HG02588 (cell line): ENCODE measurements around the gene CNN2.

ENCODE experiments used
- ATAC-seq: cut with Tn5 transposase; IDR thresholded peaks from one replicate; pipeline ENCODE4 v1.9.1; 2021; ENCODE audit warnings: mild to moderate bottlenecking, moderate library complexity; ENCODE audit not compliant: unreplicated experiment

Gene CNN2

DNA sequence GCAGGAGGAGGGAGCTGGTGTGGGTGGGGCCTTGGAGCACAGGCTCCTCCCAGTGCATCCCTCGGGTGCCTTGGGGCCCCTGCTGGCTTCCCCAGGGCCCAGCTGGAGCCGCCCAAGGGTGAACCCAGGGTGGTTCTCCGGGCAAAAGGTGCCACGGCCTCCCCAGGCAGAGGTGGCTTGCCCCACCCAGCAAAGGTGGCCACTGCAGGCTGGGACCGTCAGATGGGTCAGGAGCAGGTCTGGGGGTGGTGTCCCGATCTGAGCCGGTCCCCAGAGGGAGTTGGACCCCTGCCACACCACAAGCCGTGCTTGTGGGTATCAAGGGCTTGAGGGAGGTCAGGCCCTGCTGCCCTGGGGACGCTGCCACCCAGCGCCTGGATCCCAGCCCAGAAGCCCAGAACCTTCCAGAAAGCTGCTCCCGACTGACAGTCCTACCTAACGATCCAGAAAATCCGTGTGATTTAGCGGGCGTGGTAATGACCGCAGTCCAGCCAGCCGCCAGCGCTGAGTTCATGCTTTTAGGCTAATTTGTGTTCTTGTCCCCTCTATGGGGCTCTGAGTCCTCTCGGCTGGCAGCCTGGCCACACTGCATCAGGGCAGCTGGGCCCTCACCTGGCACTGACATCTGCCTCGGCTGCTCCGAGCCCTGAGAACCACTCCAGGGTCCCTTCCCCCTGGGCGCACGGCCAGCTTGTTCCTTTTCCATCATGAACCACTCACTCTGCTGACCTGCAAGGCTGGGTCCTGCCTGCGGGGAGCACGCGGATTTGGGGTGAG is 31.2 kb upstream of the CNN2 start:
- no peak for ATAC-seq

DNA sequence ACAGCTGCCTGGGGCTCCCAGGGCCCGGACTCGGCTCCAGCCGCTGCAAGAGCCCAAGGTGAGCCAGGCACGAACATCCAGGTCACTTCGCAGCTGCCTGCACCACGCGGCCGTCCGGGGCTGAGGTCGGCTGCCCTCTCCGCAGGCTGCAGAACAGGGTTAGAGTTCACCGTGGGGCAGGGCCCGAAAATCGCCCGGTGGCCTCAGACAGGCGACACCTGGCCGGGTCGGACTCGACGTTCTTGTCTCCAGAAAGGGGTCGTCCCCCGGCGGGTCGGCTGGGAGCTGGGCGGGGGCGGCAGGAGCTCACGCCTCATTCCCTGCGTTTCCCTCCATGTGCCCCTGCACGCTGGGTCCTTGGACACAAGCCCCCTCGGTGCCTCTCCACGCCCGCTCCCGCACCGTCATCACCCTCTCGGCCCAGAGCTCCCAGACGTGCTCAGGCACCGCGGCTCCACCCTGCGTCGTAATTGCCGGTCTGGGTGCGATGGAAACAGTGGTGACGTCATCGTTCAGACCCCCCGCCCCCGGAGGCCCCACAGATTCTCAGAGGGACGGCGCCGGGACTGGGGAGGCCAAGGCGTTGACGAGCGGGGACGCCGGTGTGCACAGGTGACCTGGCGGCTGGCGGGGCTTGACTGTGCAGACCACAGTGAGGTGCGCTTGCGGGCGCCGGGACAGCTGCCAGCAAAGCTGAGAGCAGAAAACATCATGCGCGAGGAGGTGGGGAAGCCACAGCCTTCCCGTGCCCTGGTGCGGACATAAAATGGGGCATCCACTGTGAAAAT is 30.2 kb upstream of the CNN2 start:
- ATAC-seq = no peak

DNA sequence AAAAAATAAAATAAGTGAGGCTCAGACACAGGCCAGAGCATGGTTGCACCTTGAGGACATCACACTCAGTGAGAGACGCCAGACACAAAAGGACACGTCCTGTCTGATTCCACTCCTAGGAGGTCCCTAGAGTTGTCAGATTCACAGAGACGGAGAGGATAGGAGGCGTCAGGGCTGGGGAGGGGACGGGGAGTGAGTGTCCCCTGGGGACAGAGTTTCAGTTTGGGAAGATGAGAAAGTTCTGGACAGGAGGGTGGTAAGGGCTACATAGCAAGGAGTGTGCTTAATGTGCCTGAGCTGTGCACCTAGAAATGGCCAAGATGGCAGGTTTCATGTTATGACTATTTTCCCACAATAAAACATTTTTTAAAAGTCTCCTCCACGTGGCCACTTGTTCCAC is 28.3 kb upstream of the CNN2 start:
- no peak for ATAC-seq

DNA sequence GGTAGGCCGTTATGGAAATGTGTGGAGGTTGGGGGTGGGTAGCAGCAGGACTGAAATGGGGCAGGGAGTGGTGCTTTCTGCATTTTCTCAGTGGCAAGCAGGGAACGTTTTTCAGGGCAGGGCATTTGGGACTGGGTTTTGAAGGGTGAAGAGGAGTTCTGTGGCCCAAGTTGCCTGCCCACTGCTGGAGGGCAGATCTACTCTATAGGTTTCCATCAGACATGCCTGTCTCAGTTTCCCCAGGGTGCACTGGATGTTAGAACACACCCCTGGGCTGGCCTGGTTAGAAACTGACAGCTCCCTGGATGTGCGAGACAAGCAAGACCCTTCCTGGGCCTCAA is 27.1 kb upstream of the CNN2 start:
- no peak for ATAC-seq

DNA sequence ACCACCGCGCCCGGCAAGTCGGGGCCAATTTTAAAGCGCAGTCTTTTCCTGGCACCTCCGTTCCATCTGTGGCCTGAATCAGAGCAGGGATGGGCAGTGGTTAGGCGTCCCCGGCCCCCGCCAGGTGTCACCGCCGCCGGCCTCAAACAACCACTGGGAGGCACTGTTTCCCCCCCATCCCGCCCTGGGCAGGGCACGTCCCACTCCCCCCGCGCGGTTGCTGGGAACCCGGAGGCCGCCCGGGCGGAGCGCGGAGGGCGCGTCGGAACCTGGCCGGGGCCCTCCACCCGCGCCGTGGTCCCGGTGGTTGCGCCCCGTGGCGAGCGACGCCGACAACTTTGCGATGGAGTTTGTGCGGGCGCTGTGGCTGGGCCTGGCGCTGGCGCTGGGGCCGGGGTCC is 26.3 kb upstream of the CNN2 start, which contains the start of gene GRIN3B:
TSS of gene GRIN3B (plus strand) at position 325 of the 400 bp plus-strand sequence. CDS start at position 344, 19 bp downstream.
- ATAC-seq = no peak

DNA sequence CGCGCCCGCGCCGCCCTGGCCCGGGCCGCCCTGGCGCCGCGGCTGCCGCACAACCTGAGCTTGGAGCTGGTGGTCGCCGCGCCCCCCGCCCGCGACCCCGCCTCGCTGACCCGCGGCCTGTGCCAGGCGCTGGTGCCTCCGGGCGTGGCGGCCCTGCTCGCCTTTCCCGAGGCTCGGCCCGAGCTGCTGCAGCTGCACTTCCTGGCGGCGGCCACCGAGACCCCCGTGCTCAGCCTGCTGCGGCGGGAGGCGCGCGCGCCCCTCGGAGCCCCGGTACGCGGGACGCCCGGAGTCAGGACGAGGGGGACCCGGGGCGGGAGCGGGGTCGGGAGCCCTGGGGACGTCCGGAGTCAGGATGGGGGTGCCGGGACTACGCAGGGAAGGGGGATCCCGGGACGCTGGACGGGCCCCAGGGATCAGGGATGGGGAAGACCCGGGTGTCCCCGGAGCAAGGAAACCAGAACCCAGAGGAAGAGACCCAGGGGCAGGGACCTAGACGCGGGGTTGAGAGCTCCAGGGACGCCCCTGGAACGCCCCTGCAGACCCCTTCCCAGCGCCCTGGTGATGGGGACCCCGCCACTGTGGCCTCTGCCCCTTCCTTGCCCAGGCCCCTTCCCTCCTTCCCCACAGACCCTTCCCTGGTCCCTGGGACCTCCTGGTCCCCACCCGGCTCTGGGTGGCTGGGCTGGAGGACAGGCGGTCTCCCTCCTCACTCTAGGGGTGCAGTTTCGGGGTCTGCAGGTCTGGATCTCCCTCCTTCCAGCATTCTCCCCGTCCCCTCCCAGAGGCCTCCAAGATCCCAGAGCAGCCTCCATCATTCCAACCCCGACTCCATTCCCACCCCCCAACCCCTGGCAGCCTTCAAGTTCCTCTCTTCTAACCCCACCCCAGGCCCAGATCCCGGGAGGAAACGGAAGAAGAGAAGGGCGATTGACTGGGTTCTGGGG is 25.5 kb upstream of the CNN2 start:
- no peak for ATAC-seq

DNA sequence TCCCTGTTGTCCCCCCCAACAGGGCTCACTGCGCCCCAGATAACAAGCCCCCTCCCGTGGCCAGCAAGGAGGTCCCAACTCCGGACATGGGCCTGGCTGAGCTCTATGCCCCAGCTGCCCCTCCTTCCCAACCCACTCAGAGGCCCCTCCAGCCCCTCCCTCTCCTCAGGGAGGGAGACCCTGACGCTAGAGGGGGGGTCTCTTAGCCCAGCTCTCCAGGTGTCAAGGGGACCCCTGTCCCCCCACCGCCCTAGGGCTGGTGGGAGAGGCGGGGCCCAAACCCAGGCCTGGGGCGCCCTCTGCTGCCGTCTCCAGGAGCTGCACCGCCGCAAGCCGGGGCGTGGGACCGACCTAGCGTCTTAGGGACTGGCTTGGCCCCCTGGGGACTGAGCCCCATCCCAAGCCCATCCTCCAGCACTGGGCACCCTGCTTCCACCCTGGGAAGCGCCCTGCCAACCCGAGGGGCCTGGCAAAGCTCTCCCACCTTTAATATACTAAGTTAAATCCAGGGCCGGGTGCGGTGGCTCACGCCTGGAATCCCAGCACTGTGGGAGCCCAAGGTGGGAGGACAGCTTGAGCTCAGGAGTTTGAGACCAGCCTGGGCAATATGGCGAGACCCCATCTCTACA is 24.8 kb upstream of the CNN2 start:
- no peak for ATAC-seq

DNA sequence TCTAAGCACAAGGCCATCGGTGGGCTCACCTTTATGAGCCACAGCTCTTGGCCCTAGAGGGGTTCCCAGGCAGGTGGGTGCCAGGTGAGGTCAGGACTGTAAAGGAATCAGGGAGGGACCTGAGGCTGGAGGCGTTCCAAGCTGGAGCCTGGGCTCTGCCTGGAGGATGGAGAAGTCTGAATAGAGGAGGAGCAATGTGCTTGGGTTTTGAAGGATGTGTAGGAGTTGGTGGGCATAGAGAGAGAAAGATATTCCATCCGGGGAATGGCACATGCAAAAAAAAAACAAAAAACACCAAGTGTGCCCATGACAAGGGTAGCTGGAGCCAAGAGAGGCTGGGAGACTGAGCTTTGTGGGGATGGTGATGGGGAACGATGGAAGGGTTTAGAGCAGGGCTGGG is 23.8 kb upstream of the CNN2 start:
- no peak for ATAC-seq

DNA sequence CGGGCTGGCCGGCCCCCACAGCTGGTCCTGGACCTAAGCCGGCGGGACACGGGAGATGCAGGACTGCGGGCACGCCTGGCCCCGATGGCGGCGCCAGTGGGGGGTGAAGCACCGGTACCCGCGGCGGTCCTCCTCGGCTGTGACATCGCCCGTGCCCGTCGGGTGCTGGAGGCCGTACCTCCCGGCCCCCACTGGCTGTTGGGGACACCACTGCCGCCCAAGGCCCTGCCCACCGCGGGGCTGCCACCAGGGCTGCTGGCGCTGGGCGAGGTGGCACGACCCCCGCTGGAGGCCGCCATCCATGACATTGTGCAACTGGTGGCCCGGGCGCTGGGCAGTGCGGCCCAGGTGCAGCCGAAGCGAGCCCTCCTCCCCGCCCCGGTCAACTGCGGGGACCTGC is 23.1 kb upstream of the CNN2 start:
- ATAC-seq = no peak

DNA sequence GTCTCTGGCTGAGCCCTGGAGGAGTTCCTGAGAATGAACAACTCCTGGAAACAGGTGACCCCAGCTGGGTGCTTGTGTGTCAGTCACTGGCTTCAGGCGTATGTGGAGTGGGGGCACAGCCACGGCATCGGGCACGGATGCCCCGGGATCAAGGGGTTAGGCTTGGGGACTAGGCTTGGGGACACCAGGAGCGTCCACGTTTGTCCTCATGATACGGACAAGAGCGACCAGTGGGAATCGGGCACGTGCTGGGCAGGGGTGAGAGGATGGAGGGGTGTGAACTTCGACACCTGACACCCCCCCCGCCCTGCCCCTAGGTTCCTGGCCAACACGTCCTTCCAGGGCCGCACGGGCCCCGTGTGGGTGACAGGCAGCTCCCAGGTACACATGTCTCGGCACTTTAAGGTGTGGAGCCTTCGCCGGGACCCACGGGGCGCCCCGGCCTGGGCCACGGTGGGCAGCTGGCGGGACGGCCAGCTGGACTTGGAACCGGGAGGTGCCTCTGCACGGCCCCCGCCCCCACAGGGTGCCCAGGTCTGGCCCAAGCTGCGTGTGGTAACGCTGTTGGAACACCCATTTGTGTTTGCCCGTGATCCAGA is 22.1 kb upstream of the CNN2 start:
- no peak for ATAC-seq

DNA sequence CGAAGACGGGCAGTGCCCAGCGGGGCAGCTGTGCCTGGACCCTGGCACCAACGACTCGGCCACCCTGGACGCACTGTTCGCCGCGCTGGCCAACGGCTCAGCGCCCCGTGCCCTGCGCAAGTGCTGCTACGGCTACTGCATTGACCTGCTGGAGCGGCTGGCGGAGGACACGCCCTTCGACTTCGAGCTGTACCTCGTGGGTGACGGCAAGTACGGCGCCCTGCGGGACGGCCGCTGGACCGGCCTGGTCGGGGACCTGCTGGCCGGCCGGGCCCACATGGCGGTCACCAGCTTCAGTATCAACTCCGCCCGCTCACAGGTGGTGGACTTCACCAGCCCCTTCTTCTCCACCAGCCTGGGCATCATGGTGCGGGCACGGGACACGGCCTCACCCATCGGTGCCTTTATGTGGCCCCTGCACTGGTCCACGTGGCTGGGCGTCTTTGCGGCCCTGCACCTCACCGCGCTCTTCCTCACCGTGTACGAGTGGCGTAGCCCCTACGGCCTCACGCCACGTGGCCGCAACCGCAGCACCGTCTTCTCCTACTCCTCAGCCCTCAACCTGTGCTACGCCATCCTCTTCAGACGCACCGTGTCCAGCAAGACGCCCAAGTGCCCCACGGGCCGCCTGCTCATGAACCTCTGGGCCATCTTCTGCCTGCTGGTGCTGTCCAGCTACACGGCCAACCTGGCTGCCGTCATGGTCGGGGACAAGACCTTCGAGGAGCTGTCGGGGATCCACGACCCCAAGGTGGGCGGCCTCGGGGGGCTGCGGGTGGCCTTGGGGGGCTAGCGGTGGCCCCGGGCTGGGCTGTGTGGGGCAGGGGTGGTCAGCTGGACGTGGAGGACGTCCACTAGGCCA is 21.4 kb upstream of the CNN2 start:
- no peak for ATAC-seq

DNA sequence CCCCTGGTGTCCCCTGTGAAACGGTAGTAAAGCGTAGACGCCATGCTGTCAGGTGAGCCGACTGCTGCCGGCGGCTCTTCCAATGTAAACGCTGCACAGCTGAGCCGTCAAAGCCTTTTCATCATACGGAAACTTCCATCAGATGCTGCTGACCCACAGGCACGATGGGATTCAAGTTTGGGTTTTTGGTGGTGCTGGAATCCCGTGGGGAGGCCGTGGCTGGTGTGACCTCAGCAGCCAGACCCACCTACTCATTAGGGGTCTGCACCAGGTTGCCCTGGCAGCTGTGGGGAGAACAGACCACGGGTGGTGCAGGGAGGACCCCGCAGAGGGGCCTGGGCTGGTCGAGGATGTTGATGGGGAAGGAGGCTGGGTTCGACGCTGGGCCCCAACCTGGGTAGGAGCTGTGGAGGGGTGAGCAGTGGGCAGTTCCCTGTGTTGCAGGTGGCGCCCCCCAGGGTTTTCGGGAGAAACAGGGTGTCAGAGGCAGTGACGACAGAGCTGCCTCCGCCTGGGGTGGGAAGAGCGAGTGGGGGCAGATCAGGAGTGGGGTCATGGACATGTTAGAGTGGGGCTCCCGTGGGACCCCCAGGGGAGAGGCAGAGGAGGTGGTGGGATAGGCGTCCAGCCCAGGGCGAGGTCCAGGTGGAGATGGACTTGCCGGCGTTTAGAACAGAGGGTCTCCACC is 19.6 kb upstream of the CNN2 start:
- ATAC-seq = no peak

DNA sequence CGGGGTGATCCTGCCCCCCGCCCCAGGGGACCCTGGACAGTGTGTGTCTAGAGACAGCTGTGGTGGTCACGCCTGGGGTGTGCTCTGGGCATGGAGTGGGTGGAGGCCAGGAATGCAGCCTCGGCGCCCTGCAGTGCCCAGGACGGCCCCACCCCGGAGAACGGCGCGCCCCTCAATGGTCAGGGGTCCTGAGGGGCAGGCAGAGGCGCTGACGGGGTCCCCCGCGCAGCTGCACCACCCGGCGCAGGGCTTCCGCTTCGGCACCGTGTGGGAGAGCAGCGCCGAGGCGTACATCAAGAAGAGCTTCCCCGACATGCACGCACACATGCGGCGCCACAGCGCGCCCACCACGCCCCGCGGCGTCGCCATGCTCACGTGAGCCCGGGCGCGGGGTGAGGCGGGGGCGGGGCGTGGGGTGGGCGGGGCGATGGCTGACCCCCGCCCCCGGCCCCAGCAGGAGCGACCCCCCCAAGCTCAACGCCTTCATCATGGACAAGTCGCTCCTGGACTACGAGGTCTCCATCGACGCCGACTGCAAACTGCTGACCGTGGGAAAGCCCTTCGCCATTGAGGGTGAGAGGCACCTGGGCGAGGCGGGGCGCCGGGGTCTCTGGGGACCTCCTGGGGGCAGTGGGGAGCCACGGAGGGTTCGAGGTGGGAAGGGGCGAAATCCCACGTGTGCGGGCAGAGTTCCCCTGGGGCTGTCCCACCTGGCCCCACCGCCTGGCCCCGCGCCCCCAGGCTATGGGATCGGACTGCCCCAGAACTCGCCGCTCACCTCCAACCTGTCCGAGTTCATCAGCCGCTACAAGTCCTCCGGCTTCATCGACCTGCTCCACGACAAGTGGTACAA is 18.8 kb upstream of the CNN2 start:
- no peak for ATAC-seq

DNA sequence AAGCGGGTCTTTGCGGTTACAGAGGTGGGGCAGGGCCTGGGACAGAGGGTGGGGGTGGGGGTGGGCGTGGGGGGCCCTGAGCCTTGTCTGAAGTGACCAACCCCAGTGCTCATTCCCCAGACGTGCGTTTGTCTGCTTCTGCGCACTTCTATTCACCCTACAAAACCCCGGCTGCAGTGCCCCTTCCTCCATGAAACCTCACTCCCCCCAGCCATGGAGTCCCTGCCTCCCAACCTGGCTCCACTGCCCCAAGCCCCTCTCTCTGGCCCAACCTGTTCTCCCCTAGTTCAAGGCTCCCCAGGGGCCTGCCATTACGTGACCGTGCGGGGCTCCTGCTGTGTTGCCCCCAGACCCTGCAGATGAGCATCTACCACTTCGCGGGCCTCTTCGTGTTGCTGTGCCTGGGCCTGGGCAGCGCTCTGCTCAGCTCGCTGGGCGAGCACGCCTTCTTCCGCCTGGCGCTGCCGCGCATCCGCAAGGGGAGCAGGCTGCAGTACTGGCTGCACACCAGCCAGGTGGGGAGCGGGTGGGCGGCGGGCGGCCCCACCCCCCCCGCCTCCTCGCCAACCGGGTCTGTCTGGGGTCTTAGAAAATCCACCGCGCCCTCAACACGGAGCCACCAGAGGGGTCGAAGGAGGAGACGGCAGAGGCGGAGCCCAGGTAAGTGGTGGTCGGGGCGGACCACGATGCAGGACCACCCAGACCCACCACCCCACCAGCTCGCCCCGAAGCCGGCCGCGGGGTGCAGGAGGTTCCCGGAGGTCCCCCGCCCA is 18.0 kb upstream of the CNN2 start:
- no peak for ATAC-seq

DNA sequence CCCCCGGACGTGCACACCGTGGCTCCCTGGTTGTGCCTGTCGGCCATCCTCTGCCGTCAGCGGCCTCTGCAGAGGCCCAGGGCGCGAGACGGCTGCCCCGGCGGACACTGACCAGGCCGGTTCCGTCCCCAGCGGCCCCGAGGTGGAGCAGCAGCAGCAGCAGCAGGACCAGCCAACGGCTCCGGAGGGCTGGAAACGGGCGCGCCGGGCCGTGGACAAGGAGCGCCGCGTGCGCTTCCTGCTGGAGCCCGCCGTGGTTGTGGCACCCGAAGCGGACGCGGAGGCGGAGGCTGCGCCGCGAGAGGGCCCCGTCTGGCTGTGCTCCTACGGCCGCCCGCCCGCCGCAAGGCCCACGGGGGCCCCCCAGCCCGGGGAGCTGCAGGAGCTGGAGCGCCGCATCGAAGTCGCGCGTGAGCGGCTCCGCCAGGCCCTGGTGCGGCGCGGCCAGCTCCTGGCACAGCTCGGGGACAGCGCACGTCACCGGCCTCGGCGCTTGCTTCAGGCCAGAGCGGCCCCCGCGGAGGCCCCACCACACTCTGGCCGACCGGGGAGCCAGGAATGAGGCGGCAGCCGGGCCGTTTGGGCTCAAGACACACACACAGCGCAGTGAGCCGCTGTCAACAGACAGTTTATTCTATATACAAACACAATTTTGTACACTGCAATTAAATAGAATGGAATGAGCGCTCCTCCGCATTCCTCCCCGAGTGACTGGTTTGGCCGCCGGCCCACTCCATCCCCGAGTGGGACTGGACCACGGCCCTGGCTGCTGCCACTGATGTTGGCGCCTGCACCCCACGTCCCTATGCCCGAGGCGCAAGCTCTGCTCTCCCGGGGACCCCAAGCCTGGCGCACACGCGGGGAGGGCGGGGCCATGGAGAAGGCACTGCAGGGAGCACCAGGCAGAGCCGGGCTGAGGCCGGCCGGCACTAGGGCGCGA is 17.1 kb upstream of the CNN2 start:
- no peak for ATAC-seq

DNA sequence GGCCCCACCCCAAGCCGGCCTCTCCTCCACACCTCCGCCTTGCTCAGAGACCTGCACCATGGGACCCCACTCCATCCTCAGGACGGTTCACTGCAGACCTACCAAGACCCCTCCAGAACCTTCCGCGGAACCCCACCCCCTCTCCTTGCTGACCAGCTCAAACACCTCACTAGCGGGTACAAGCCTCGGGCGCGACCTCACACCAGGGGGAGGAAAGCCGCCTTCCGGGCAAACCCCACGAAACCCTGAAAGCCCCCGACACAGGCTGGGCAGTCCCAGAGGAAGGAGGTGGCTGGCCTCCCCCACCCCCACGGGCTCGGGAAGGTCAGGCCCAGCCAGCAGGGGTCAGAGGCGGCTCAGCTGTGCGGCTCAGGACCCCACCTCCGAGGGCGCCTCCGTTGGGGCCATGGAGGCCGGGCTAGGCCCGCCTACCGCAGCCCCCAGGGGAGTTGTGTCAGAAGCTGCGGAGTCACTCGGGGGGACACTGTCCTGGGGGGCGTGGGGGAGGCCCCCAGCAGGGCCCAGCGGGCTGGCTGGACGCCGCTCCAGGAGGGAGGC is 16.3 kb upstream of the CNN2 start:
- ATAC-seq = no peak
